Astrocyte of the spinal cord (primary cell): ENCODE data around the gene TM9SF4.
A peak's percentile ranks its signal among the peaks of the same experiment; 100 is the strongest.

Experiments
- DNase-seq: peaks from one replicate; pipeline ENCODE4 v3.0.0; 2011; ENCODE audit warnings: low read depth, low spot score
- H3K4me3 ChIP-seq: 2 replicates; pipeline ENCODE4 v1.5.1; 2011; ENCODE audit warnings: low read depth, mild to moderate bottlenecking, low read length, moderate library complexity
- in situ Hi-C: cut with HindIII; loops from 2 replicates; pipeline ENCODE4 v1.10.0; 2017; ENCODE audit warnings: low sequenced_read_pairs
- TF ChIP-seq, protein P1 (sequence below): IDR thresholded peaks from 2 replicates; pipeline ENCODE4 v1.5.1; 2012; ENCODE audit warnings: low read depth, mild to moderate bottlenecking, low read length, inconsistent platforms

TM9SF4 gene

DNA sequence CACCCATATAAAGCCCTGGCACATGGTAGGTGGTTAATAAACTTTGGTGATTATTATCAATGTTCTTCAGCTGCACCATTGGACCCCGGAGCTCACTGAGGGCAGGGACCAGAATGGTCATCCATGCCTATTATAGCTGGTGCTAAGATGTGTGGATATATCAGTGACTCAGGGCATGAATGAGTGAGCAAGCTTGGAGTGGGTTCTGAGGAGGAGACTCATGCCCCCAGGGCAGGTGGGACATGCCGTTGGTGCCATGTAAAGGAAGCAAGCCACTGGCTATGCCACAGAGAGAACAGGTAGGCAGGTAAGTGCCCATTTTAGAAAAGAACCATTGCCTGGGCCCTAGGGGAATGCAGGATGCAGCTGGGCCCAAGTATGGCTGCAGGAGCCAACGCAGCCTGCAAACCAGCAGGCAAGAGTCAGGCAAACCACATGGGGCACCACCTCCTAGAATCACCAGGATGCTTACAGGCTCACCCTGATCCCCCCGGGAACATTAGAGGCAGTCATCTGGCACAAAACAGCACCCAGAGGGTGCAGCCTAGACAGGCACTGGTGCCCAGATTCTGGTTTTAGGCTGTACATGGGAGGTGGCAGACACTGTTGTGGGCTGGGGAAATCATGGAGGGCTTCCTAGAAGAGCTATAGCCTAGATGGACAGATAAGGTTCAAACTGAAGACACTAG, 74.6 kb downstream of the TM9SF4 start:
- DNase-seq = no peak
- in situ Hi-C loops = no loop called here
- no peak overlapping the region for H3K4me3 ChIP-seq
- TF ChIP-seq, protein P1, sequence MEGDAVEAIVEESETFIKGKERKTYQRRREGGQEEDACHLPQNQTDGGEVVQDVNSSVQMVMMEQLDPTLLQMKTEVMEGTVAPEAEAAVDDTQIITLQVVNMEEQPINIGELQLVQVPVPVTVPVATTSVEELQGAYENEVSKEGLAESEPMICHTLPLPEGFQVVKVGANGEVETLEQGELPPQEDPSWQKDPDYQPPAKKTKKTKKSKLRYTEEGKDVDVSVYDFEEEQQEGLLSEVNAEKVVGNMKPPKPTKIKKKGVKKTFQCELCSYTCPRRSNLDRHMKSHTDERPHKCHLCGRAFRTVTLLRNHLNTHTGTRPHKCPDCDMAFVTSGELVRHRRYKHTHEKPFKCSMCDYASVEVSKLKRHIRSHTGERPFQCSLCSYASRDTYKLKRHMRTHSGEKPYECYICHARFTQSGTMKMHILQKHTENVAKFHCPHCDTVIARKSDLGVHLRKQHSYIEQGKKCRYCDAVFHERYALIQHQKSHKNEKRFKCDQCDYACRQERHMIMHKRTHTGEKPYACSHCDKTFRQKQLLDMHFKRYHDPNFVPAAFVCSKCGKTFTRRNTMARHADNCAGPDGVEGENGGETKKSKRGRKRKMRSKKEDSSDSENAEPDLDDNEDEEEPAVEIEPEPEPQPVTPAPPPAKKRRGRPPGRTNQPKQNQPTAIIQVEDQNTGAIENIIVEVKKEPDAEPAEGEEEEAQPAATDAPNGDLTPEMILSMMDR = no peak

DNA sequence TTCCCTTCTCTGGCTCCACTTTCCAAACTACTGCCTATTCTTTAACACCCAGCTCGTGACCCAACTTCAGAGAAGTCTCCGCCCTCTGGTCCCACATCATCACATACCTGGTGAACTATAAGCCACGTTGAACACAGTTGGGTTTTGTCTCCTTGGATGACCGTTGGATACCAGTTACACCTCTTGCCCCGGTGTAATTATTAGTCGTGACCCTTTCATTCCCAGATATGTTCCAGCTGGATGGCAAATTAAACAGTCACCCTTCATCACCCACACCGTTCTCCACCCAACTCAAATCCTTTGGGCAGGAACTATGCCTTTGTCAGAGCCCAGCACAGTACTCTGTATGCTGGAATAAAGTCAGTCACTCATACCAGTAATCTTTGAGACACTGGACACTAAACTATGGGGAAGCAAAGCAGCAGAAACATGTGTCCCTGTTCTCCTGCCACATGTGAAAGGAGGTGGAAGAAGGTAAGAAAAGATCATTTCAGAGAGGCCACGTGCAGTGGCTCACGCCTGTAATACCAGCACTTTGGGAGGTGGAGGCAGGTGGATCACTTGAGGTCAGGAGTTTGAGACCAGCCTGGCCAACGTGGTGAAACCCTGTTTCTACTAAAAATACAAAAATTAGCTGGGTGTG, 75.6 kb downstream of the TM9SF4 start:
- TF ChIP-seq, protein P1 = no peak
- no peak for DNase-seq
- H3K4me3 ChIP-seq = no peak overlapping the region
- in situ Hi-C loops = no loop called here

DNA sequence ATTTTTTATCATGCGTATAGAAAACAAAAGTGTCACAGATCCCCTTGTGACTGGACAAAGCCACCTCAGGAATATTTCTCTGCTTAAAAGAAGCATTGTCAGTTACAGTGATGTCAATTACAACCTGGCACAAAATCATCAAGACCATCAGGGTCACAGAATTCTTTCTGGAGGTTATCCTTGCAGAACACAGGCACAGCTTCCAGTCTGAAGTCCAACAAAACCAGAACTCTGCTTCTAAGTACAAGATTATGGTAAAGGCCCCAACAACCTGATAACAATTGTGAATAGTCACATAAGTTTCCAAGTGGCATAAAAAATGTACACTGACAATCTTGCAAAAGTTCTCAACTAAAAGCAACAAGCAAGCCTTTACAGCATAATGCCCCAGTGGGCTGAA, 77.0 kb downstream of the TM9SF4 start:
- in situ Hi-C loops = no loop called here
- TF ChIP-seq, protein P1 = no peak
- H3K4me3 ChIP-seq = no peak overlapping the region
- no peak for DNase-seq

DNA sequence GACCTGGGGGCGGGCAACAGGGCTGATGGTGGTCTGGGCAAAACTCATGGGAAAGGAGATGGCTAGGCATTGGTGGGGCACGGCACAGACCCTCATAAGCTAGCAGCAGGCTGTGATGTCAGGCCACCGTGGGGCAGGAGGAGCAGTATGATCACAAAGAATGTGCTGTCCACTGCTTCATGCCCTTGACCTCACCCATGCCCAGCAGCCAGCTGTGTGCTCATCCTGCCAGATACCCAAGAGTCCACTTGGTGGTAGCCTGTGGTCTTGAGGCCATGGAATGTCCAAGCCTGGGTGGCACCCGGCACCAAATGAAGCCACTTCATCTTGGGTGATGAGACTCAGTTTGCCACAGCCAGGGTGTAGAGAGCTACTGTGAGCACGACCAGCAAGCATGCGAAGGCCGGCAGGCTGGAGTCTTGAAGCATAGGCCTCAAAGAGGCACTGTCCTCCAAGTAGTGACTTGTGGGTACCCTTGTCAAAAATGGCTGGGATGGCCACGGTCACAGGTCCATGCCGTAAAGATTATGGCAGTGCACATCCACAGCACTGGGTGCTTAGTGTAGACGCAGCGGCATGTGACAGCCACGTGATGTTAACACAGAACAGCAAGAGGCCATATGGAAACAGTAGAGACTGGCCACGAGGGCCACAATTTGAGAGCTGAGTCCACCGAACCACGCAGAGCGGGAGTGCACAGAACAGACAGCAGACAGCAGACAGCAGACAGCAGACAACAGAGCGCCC, 79.0 kb downstream of the TM9SF4 start:
- TF ChIP-seq, protein P1 = no peak
- in situ Hi-C loops = no loop called here
- no peak for DNase-seq
- H3K4me3 ChIP-seq = no peak overlapping the region

GRCh38 chr20:32189123-32189410, 79.6 kb downstream of the TM9SF4 start:
- in situ Hi-C loops = no loop called here
- H3K4me3 ChIP-seq = no peak overlapping the region
- TF ChIP-seq, protein P1 = no peak
- DNase-seq = no peak

GRCh38 chr20:32189691-32190615, 80.4 kb downstream of the TM9SF4 start:
- TF ChIP-seq, protein P1 = no peak
- in situ Hi-C loops = no loop called here
- peak; percentile 36 for DNase-seq
- H3K4me3 ChIP-seq = peak overlapping the region; percentile 56
